ENCODE results near the gene PCDHGA8. TPM values are rescaled to one million over a fixed set of nuclear protein-coding genes. Genes with fewer than 3 reads are reported as not detected.

PCDHGA8 gene
- total RNA-seq, 1 experiment from 2014 or later, result not detected

GRCh38 chr5:141402553-141403243 lies 10.3 kb downstream of the PCDHGA8 start, which contains the start of gene PCDHGA9:
PCDHGA9 (plus strand) TSS chr5:141402778; CDS start chr5:141402953, 175 bp downstream.
- no peak within 1 kb of the TSS for H3K4me3 ChIP-seq (replicated peaks in 1 of 2; ENCODE audit: low read depth in 1 of 2, low read length in 2 of 2)
- intact Hi-C loops (cut with micrococcal nuclease), result no loop called here

More at GRCh38 chr5:141402553-141403243, 10.3 kb downstream of the PCDHGA8 start, which contains the start of gene PCDHGA9:
- Histone ChIP-seq H3K9me2 (ENCODE audit: insufficient read depth) (no peaks in the 10 kb centered on the region), H3K4me2 (ENCODE audit: low read length) (no peak within 1 kb of the TSS; the same call in 1 of the 2 replicates), H4K20me1 (ENCODE audit: insufficient read depth) (no peaks in the 10 kb centered on the region), H3K27me3 (ENCODE audit: insufficient read depth, low read length) (no peaks in the 10 kb centered on the region), H2AFZ (ENCODE audit: low read depth, low read length, poor library complexity, severe bottlenecking) (no peak within 1 kb of the TSS), H3K36me3 (ENCODE audit: control insufficient read depth in 1 of 2, insufficient read depth in 2 of 2, low read length in 2 of 2) (no peaks in the 10 kb centered on the region), H3K27ac (ENCODE audit: low read depth, low read length) (no peak within 1 kb of the TSS), H3K79me2 (ENCODE audit: insufficient read depth, low read length) (no peaks in the 10 kb centered on the region), H3K9me3 (ENCODE audit: control insufficient read depth in 1 of 2, insufficient read depth in 1 of 2, low read depth in 1 of 2, low read length in 2 of 2) (no peaks in the 10 kb centered on the region; a peak in 1 of 4 replicates), H3K9ac (ENCODE audit: low read length) (no peak within 1 kb of the TSS), H3K4me1 (ENCODE audit: control insufficient read depth in 1 of 2, insufficient read depth in 2 of 2, low read length in 2 of 2) (no peaks in the 10 kb centered on the region)
- ChIA-PET CTCF (interaction anchor here (0.7 kb wide), 1 partner anchor 83 kb away, joined by 3 read pairs; the partner anchor contains the start of gene TAF7), RAD21 (ENCODE audit: low non-redundant PET in 1 of 2, low total read pairs in 2 of 2, uncharacterized antibody in 2 of 2, unreplicated experiment in 2 of 2) (no interaction called here), POLR2A (no interaction called here)
- ATAC-seq, result peak; percentile 63; the same call in 1 of the 2 replicates
- peak; percentile 7 for DNase-seq (ENCODE audit: low read depth, low spot score)
- TF ChIP-seq SRF (IDR thresholded peaks at IDR 0.05; ENCODE audit: low read depth), result no peak
- TF ChIP-seq EGR1 (IDR thresholded peaks at IDR 0.05; ENCODE audit: low read depth), result no peak
- TF ChIP-seq RAD21 (IDR thresholded peaks at IDR 0.05; ENCODE audit: low read depth), result peak; percentile 71
- no peak for TF ChIP-seq SIN3A (IDR thresholded peaks at IDR 0.05; ENCODE audit: low read depth)
- TF ChIP-seq EZH2phosphoT487 (IDR thresholded peaks at IDR 0.05; ENCODE audit: borderline replicate concordance), result no peak
- TF ChIP-seq CTCF (IDR thresholded peaks at IDR 0.05 in 2 of 3, conservative IDR thresholded peaks at IDR 0.05 in 1 of 3; ENCODE audit: borderline replicate concordance in 1 of 3, insufficient read depth in 1 of 3, low read depth in 2 of 3, low read length in 2 of 3), result peak; percentile 47 to 62 (median 57); a peak in 5 of 6 replicates
- TF ChIP-seq ZFX (IDR thresholded peaks at IDR 0.05), result no peak
- no peak for TF ChIP-seq CBX3 (IDR thresholded peaks at IDR 0.05; ENCODE audit: low read depth)
- BruUV-seq (replicated peaks), result no TSS peak

Measured in HCT116 (cell line).